Neural cell (in vitro differentiated cells): ENCODE results near the gene GSK3A. TPM values are rescaled to one million over a fixed set of nuclear protein-coding genes. Genes with fewer than 3 reads are reported as not detected.

Source experiments
- H2AFZ ChIP-seq: fragments of 200-600, 300-800 bp; sonication (generic), shearing (Covaris generic); 2 replicates; pipeline ENCODE4 v1.6.0; 2014; ENCODE audit warnings: low read depth, mild to moderate bottlenecking, antibody characterized with exemption, low read length, moderate library complexity
- H3F3A ChIP-seq: fragments of 200-600 bp; shearing (Covaris generic); 2 replicates; pipeline ENCODE4 v1.6.1; 2016; ENCODE audit warnings: mild to moderate bottlenecking, moderate library complexity, mixed read lengths, antibody characterized with exemption, low read length; ENCODE audit not compliant: insufficient read depth, poor library complexity, severe bottlenecking
- H3K27ac ChIP-seq: fragments of 200-600, 300-800 bp; sonication (generic), shearing (Covaris generic); 2 replicates; pipeline ENCODE4 v1.5.1; 2014; ENCODE audit warnings: mild to moderate bottlenecking, low read length, moderate library complexity
- H3K27me3 ChIP-seq: fragments of 300-800, 200-600 bp; sonication (generic), shearing (Covaris generic); 2 replicates; pipeline ENCODE4 v1.6.0; 2014; ENCODE audit warnings: mild to moderate bottlenecking, low read depth, low read length, moderate library complexity; ENCODE audit not compliant: insufficient read depth
- H3K36me3 ChIP-seq: fragments of 300-800, 200-600 bp; sonication (generic), shearing (Covaris generic); 2 replicates; pipeline ENCODE4 v1.5.1; 2014; ENCODE audit warnings: mild to moderate bottlenecking, antibody characterized with exemption, low read length, moderate library complexity; ENCODE audit not compliant: insufficient read depth
- H3K4me2 ChIP-seq: fragments of 300-800, 200-600 bp; sonication (generic), shearing (Covaris generic); 2 replicates; pipeline ENCODE4 v1.6.0; 2014; ENCODE audit warnings: mild to moderate bottlenecking, low read length
- H3K4me3 ChIP-seq: fragments of 300-800, 200-600 bp; sonication (generic), shearing (Covaris generic); 2 replicates; pipeline ENCODE4 v1.5.1; 2014; ENCODE audit warnings: mild to moderate bottlenecking, low read length, moderate library complexity
- H3K79me2 ChIP-seq: fragments of 200-600 bp; shearing (Covaris generic); replicated peaks from 2 replicates; pipeline ENCODE4 v1.6.0; 2014; ENCODE audit warnings: mild to moderate bottlenecking, low read length, moderate library complexity; ENCODE audit not compliant: insufficient read depth
- H3K9ac ChIP-seq: fragments of 300-800, 200-600 bp; sonication (generic), shearing (Covaris generic); 2 replicates; pipeline ENCODE4 v1.6.1; 2016; ENCODE audit warnings: mild to moderate bottlenecking, low read length, mixed read lengths
- H3K9me2 ChIP-seq: fragments of 200-600 bp; shearing (Covaris generic); 2 replicates; pipeline ENCODE4 v1.6.1; 2016; ENCODE audit warnings: mild to moderate bottlenecking, low read length, mixed read lengths; ENCODE audit not compliant: insufficient read depth
- H3K9me3 ChIP-seq: fragments of 200-600, 300-800 bp; sonication (generic), shearing (Covaris generic); 2 replicates; pipeline ENCODE4 v1.6.1; 2016; ENCODE audit warnings: mild to moderate bottlenecking, mixed run types, low read length, moderate library complexity, mixed read lengths
- H4K20me1 ChIP-seq: fragments of 200-600 bp; shearing (Covaris generic); 2 replicates; pipeline ENCODE4 v1.6.1; 2016; ENCODE audit warnings: mild to moderate bottlenecking, mixed run types; ENCODE audit not compliant: insufficient read depth
- CTCF ChIP-seq: fragments of 450-650 bp; IDR thresholded peaks from 2 replicates; pipeline ENCODE4 v1.5.1; 2014; ENCODE audit warnings: antibody characterized with exemption, mild to moderate bottlenecking, moderate library complexity; ENCODE audit not compliant: poor library complexity, severe bottlenecking
- EP300 ChIP-seq: fragments of 450-650 bp; conservative IDR thresholded peaks from 2 replicates; pipeline ENCODE4 v1.6.1; 2014; ENCODE audit warnings: antibody characterized with exemption, mild to moderate bottlenecking, moderate library complexity; ENCODE audit not compliant: poor library complexity, severe bottlenecking
- EZH2 ChIP-seq: fragments of 200-600, 300-800 bp; shearing (Covaris generic), sonication (generic); IDR thresholded peaks from 2 replicates; pipeline ENCODE4 v1.6.1; 2014; ENCODE audit warnings: antibody characterized with exemption, low read length, borderline replicate concordance, mild to moderate bottlenecking; ENCODE audit not compliant: insufficient read depth, poor library complexity, severe bottlenecking
- MXI1 ChIP-seq: fragments of 450-650 bp; conservative IDR thresholded peaks from 2 replicates; pipeline ENCODE4 v1.6.1; 2014; ENCODE audit warnings: antibody characterized with exemption, mild to moderate bottlenecking; ENCODE audit not compliant: poor library complexity, severe bottlenecking
- POLR2AphosphoS5 ChIP-seq: IDR thresholded peaks from 2 replicates; pipeline ENCODE4 v1.6.1; 2012
- RAD21 ChIP-seq: fragments of 450-650 bp; conservative IDR thresholded peaks from 2 replicates; pipeline ENCODE4 v1.6.1; 2014; ENCODE audit warnings: antibody characterized with exemption, mild to moderate bottlenecking, moderate library complexity
- REST ChIP-seq: IDR thresholded peaks from 2 replicates; pipeline ENCODE4 v1.6.1; 2012; ENCODE audit warnings: borderline replicate concordance
- SMC3 ChIP-seq: fragments of 450-650 bp; conservative IDR thresholded peaks from 2 replicates; pipeline ENCODE4 v1.6.1; 2014; ENCODE audit warnings: antibody characterized with exemption, mild to moderate bottlenecking, moderate library complexity; ENCODE audit not compliant: poor library complexity
- TAF1 ChIP-seq: IDR thresholded peaks from 2 replicates; pipeline ENCODE4 v1.6.1; 2012; ENCODE audit warnings: low read depth
- polyA plus RNA-seq: library from polyadenylated mRNA; depleted of rRNA; stranded (reverse); fragments of >200 nt; gene quantifications from 2 replicates; pipeline ENCODE4 v1.2.3, GENCODE V29; 2014

The GSK3A gene
- polyA plus RNA-seq, 1 donor from 2014 or later = 25.2 TPM

GRCh38 chr19:42277821-42278451 lies 35.5 kb upstream of the GSK3A start:
- peaks cover 30% of the 10 kb centered on the region for H3K79me2 ChIP-seq
- peak overlapping the region; percentile 95 for H3K9ac ChIP-seq
- H3K9me3 ChIP-seq = no peaks in the 10 kb centered on the region
- H2AFZ ChIP-seq = no peak overlapping the region
- no peaks in the 10 kb centered on the region for H3F3A ChIP-seq
- no peaks in the 10 kb centered on the region for H3K27me3 ChIP-seq
- H4K20me1 ChIP-seq = no peaks in the 10 kb centered on the region
- H3K9me2 ChIP-seq = no peaks in the 10 kb centered on the region
- no peak for TF ChIP-seq REST
- TF ChIP-seq RAD21 = no peak
- no peak for TF ChIP-seq EZH2
- TF ChIP-seq EP300 = no peak
- peaks cover 6% of the 10 kb centered on the region for H3K36me3 ChIP-seq
- H3K27ac ChIP-seq = peak overlapping the region; percentile 99
- peak overlapping the region; percentile 91 for H3K4me3 ChIP-seq
- no peak overlapping the region for H3K4me2 ChIP-seq

- Histone ChIP-seq H2AFZ (no peak overlapping the region), H3K9ac (no peak overlapping the region), H3K9me2 (no peaks in the 10 kb centered on the region), H3K79me2 (peaks cover 24% of the 10 kb centered on the region), H3K27ac (no peak overlapping the region), H4K20me1 (no peaks in the 10 kb centered on the region), H3F3A (no peaks in the 10 kb centered on the region), H3K4me3 (no peak overlapping the region), H3K27me3 (no peaks in the 10 kb centered on the region), H3K4me2 (no peak overlapping the region), H3K9me3 (no peaks in the 10 kb centered on the region), H3K36me3 (peaks cover 6% of the 10 kb centered on the region)
- TF ChIP-seq POLR2AphosphoS5 = no peak
- TF ChIP-seq EZH2 = no peak
- TF ChIP-seq CTCF = no peak
- no peak for TF ChIP-seq EP300
- no peak for TF ChIP-seq MXI1
- no peak for TF ChIP-seq RAD21
- TF ChIP-seq REST = no peak
- TF ChIP-seq TAF1 = no peak
- no peak for TF ChIP-seq SMC3
Observed at GRCh38 chr19:42276821-42277220, 34.4 kb upstream of the GSK3A start.
